Measurements from ENCODE around the gene CA10.

CA10 gene

GRCh38 chr17:52154466-52154865 lies 4.0 kb downstream of the CA10 start:
- Histone ChIP-seq H3K27me3 (ENCODE audit: control insufficient read depth, insufficient read depth, low read length) (no peaks in the 10 kb centered on the region), H3K4me3 (ENCODE audit: low read depth, low read length) (no peak overlapping the region), H3K27ac (no peak overlapping the region), H3K4me1 (no peaks in the 10 kb centered on the region), H3K36me3 (ENCODE audit: control insufficient read depth, insufficient read depth, low read length) (no peaks in the 10 kb centered on the region), H2AFZ (no peak overlapping the region), H3K79me2 (no peaks in the 10 kb centered on the region), H3K4me2 (ENCODE audit: low read length) (no peak overlapping the region), H3K9me3 (ENCODE audit: control insufficient read depth, low read length) (no peaks in the 10 kb centered on the region), H3K9ac (no peak overlapping the region)
- TF ChIP-seq, protein P1, sequence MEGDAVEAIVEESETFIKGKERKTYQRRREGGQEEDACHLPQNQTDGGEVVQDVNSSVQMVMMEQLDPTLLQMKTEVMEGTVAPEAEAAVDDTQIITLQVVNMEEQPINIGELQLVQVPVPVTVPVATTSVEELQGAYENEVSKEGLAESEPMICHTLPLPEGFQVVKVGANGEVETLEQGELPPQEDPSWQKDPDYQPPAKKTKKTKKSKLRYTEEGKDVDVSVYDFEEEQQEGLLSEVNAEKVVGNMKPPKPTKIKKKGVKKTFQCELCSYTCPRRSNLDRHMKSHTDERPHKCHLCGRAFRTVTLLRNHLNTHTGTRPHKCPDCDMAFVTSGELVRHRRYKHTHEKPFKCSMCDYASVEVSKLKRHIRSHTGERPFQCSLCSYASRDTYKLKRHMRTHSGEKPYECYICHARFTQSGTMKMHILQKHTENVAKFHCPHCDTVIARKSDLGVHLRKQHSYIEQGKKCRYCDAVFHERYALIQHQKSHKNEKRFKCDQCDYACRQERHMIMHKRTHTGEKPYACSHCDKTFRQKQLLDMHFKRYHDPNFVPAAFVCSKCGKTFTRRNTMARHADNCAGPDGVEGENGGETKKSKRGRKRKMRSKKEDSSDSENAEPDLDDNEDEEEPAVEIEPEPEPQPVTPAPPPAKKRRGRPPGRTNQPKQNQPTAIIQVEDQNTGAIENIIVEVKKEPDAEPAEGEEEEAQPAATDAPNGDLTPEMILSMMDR (IDR thresholded peaks at IDR 0.05): no peak

DNA sequence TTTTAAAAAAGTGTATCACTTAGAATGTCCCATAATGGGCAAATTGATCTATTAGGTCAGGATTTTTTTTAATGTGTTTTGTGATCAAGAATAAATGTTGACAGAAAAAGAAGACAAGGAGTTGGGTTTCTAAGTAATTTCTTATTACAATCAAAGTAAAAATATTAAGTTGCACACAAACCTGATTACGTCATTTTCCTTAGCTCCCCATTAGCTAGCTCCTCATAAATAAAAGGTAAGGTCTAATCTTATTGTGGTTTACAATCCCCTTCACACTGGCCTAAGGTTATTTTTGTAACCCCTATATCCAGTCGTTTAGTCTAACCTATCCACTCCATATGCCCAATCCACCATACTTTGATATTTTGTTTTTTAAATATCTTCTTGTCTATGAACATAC lies 7.6 kb downstream of the CA10 start:
- H3K4me2 ChIP-seq (ENCODE audit: low read length): no peak overlapping the region
- H3K9me3 ChIP-seq (ENCODE audit: control insufficient read depth, low read length): no peaks in the 10 kb centered on the region
- no peak overlapping the region for H3K9ac ChIP-seq
- no peaks in the 10 kb centered on the region for H3K79me2 ChIP-seq
- no peak overlapping the region for H3K4me3 ChIP-seq (ENCODE audit: low read depth, low read length)
- H2AFZ ChIP-seq: no peak overlapping the region
- TF ChIP-seq, protein P1 (IDR thresholded peaks at IDR 0.05): no peak
- H3K4me1 ChIP-seq: no peaks in the 10 kb centered on the region
- H3K27me3 ChIP-seq (ENCODE audit: control insufficient read depth, insufficient read depth, low read length): no peaks in the 10 kb centered on the region
- no peaks in the 10 kb centered on the region for H3K36me3 ChIP-seq (ENCODE audit: control insufficient read depth, insufficient read depth, low read length)
- no peak overlapping the region for H3K27ac ChIP-seq

- TF ChIP-seq, protein P1 (IDR thresholded peaks at IDR 0.05): no peak
- Histone ChIP-seq H3K4me3 (ENCODE audit: low read depth, low read length) (no peak overlapping the region), H3K9ac (no peak overlapping the region), H3K4me1 (no peaks in the 10 kb centered on the region), H2AFZ (no peak overlapping the region), H3K27me3 (ENCODE audit: control insufficient read depth, insufficient read depth, low read length) (no peaks in the 10 kb centered on the region), H3K79me2 (no peaks in the 10 kb centered on the region), H3K9me3 (ENCODE audit: control insufficient read depth, low read length) (no peaks in the 10 kb centered on the region), H3K36me3 (ENCODE audit: control insufficient read depth, insufficient read depth, low read length) (no peaks in the 10 kb centered on the region), H3K27ac (no peak overlapping the region), H3K4me2 (ENCODE audit: low read length) (no peak overlapping the region)
Measured at GRCh38 chr17:52149626-52150025, 8.9 kb downstream of the CA10 start.

DNA sequence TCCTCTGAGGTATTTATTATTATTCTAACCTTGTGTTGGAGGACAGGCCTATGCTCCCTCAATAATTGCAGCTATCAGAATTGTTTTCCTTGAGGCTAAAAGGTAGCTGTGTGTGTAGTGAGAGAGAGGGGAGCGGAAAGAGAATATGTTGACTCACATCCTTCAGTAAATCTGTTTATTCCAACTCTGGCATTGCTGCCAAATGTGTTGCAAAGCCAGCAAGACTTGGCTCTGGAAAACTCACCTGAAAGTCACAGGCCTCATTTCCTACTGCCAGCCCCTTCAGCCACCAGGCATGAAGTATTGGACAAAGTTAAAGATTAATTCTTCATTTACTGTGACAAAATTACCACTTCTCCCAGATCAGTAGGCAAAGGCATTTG lies 9.6 kb downstream of the CA10 start:
- H3K79me2 ChIP-seq: no peaks in the 10 kb centered on the region
- H3K4me3 ChIP-seq (ENCODE audit: low read depth, low read length): no peak overlapping the region
- no peak overlapping the region for H3K27ac ChIP-seq
- H2AFZ ChIP-seq: no peak overlapping the region
- no peak overlapping the region for H3K4me2 ChIP-seq (ENCODE audit: low read length)
- TF ChIP-seq, protein P1 (IDR thresholded peaks at IDR 0.05): no peak
- H3K9ac ChIP-seq: no peak overlapping the region
- no peaks in the 10 kb centered on the region for H3K4me1 ChIP-seq
- H3K27me3 ChIP-seq (ENCODE audit: control insufficient read depth, insufficient read depth, low read length): no peaks in the 10 kb centered on the region
- H3K36me3 ChIP-seq (ENCODE audit: control insufficient read depth, insufficient read depth, low read length): no peaks in the 10 kb centered on the region
- no peaks in the 10 kb centered on the region for H3K9me3 ChIP-seq (ENCODE audit: control insufficient read depth, low read length)

DNA sequence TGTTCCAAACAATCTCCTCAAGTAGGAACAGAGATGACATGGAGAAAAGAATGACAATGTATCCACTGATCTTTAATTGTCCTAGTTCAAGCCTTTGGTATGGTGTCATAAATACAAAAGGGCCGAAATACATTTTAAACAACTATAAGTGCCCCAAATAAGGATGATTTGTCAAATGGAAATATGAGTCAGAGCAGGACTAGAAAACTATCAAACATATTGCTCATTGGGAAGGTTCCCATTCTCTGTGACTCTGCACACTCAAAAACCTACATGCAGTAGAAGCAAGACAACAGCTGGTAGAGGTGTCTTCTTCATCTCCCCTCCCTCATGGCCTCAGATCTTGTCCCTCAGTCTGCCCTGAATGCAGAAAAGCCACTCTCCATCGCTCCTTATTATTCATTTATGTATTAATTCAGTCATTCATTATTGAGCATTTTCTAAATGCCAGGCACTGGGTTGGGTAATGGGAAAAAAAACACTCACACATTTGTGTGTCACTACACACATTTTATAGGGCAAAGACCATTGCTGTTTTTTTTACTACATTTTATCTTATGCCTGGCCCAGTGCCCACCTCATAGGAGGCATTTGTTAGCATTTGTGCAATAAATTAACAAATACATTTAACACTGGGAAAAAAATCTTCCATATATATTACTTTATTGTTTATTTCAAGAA lies 10.1 kb downstream of the CA10 start:
- no peak overlapping the region for H3K4me2 ChIP-seq (ENCODE audit: low read length)
- H3K27me3 ChIP-seq (ENCODE audit: control insufficient read depth, insufficient read depth, low read length): no peaks in the 10 kb centered on the region
- H3K36me3 ChIP-seq (ENCODE audit: control insufficient read depth, insufficient read depth, low read length): no peaks in the 10 kb centered on the region
- no peaks in the 10 kb centered on the region for H3K4me1 ChIP-seq
- H3K9me3 ChIP-seq (ENCODE audit: control insufficient read depth, low read length): no peaks in the 10 kb centered on the region
- H3K79me2 ChIP-seq: no peaks in the 10 kb centered on the region
- TF ChIP-seq, protein P1 (IDR thresholded peaks at IDR 0.05): no peak
- no peak overlapping the region for H2AFZ ChIP-seq
- no peak overlapping the region for H3K27ac ChIP-seq
- no peak overlapping the region for H3K9ac ChIP-seq
- no peak overlapping the region for H3K4me3 ChIP-seq (ENCODE audit: low read depth, low read length)

Data from parathyroid adenoma (tissue), 2 donors.